Neural progenitor cell (in vitro differentiated cells): ENCODE results near the gene RNU4-1.

Experiments used
- CTCF ChIP-seq: fragments of 200-600 bp; sonication (generic); IDR thresholded peaks from 2 replicates; pipeline ENCODE4 v1.5.1; 2017; ENCODE audit warnings: antibody characterized with exemption, mild to moderate bottlenecking
- EZH2 ChIP-seq: fragments of 200-600 bp; sonication (generic); IDR thresholded peaks from 2 replicates; pipeline ENCODE4 v1.6.1; 2017; ENCODE audit warnings: antibody characterized with exemption, mild to moderate bottlenecking, moderate library complexity
- EZH2phosphoT487 ChIP-seq: fragments of 200-600 bp; sonication (generic); IDR thresholded peaks from 2 replicates; pipeline ENCODE4 v1.6.1; 2017; ENCODE audit warnings: antibody characterized with exemption

- TF ChIP-seq EZH2 (no peak), CTCF (no peak), EZH2phosphoT487 (no peak)
These were observed 30.7 kb upstream of the RNU4-1 start for GRCh38 chr12:120323772-120324171.
